Neural cell (in vitro differentiated cells): ENCODE measurements around the gene KRI1. TPM values are rescaled to one million over a fixed set of nuclear protein-coding genes. Genes with fewer than 3 reads are reported as not detected.

ENCODE experiments used
- H2AFZ ChIP-seq: fragments of 200-600, 300-800 bp; sonication (generic), shearing (Covaris generic); 2 replicates; pipeline ENCODE4 v1.6.0; 2014; ENCODE audit warnings: low read depth, mild to moderate bottlenecking, antibody characterized with exemption, low read length, moderate library complexity
- H3F3A ChIP-seq: fragments of 200-600 bp; shearing (Covaris generic); 2 replicates; pipeline ENCODE4 v1.6.1; 2016; ENCODE audit warnings: mild to moderate bottlenecking, moderate library complexity, mixed read lengths, antibody characterized with exemption, low read length; ENCODE audit not compliant: insufficient read depth, poor library complexity, severe bottlenecking
- H3K27ac ChIP-seq: fragments of 200-600, 300-800 bp; sonication (generic), shearing (Covaris generic); 2 replicates; pipeline ENCODE4 v1.5.1; 2014; ENCODE audit warnings: mild to moderate bottlenecking, low read length, moderate library complexity
- H3K27me3 ChIP-seq: fragments of 300-800, 200-600 bp; sonication (generic), shearing (Covaris generic); 2 replicates; pipeline ENCODE4 v1.6.0; 2014; ENCODE audit warnings: mild to moderate bottlenecking, low read depth, low read length, moderate library complexity; ENCODE audit not compliant: insufficient read depth
- H3K36me3 ChIP-seq: fragments of 300-800, 200-600 bp; sonication (generic), shearing (Covaris generic); 2 replicates; pipeline ENCODE4 v1.5.1; 2014; ENCODE audit warnings: mild to moderate bottlenecking, antibody characterized with exemption, low read length, moderate library complexity; ENCODE audit not compliant: insufficient read depth
- H3K4me2 ChIP-seq: fragments of 300-800, 200-600 bp; sonication (generic), shearing (Covaris generic); 2 replicates; pipeline ENCODE4 v1.6.0; 2014; ENCODE audit warnings: mild to moderate bottlenecking, low read length
- H3K4me3 ChIP-seq: fragments of 300-800, 200-600 bp; sonication (generic), shearing (Covaris generic); 2 replicates; pipeline ENCODE4 v1.5.1; 2014; ENCODE audit warnings: mild to moderate bottlenecking, low read length, moderate library complexity
- H3K79me2 ChIP-seq: fragments of 200-600 bp; shearing (Covaris generic); replicated peaks from 2 replicates; pipeline ENCODE4 v1.6.0; 2014; ENCODE audit warnings: mild to moderate bottlenecking, low read length, moderate library complexity; ENCODE audit not compliant: insufficient read depth
- H3K9ac ChIP-seq: fragments of 300-800, 200-600 bp; sonication (generic), shearing (Covaris generic); 2 replicates; pipeline ENCODE4 v1.6.1; 2016; ENCODE audit warnings: mild to moderate bottlenecking, low read length, mixed read lengths
- H3K9me2 ChIP-seq: fragments of 200-600 bp; shearing (Covaris generic); 2 replicates; pipeline ENCODE4 v1.6.1; 2016; ENCODE audit warnings: mild to moderate bottlenecking, low read length, mixed read lengths; ENCODE audit not compliant: insufficient read depth
- H3K9me3 ChIP-seq: fragments of 200-600, 300-800 bp; sonication (generic), shearing (Covaris generic); 2 replicates; pipeline ENCODE4 v1.6.1; 2016; ENCODE audit warnings: mild to moderate bottlenecking, mixed run types, low read length, moderate library complexity, mixed read lengths
- H4K20me1 ChIP-seq: fragments of 200-600 bp; shearing (Covaris generic); 2 replicates; pipeline ENCODE4 v1.6.1; 2016; ENCODE audit warnings: mild to moderate bottlenecking, mixed run types; ENCODE audit not compliant: insufficient read depth
- CTCF ChIP-seq: fragments of 450-650 bp; IDR thresholded peaks from 2 replicates; pipeline ENCODE4 v1.5.1; 2014; ENCODE audit warnings: antibody characterized with exemption, mild to moderate bottlenecking, moderate library complexity; ENCODE audit not compliant: poor library complexity, severe bottlenecking
- EP300 ChIP-seq: fragments of 450-650 bp; conservative IDR thresholded peaks from 2 replicates; pipeline ENCODE4 v1.6.1; 2014; ENCODE audit warnings: antibody characterized with exemption, mild to moderate bottlenecking, moderate library complexity; ENCODE audit not compliant: poor library complexity, severe bottlenecking
- EZH2 ChIP-seq: fragments of 200-600, 300-800 bp; shearing (Covaris generic), sonication (generic); IDR thresholded peaks from 2 replicates; pipeline ENCODE4 v1.6.1; 2014; ENCODE audit warnings: antibody characterized with exemption, low read length, borderline replicate concordance, mild to moderate bottlenecking; ENCODE audit not compliant: insufficient read depth, poor library complexity, severe bottlenecking
- MXI1 ChIP-seq: fragments of 450-650 bp; conservative IDR thresholded peaks from 2 replicates; pipeline ENCODE4 v1.6.1; 2014; ENCODE audit warnings: antibody characterized with exemption, mild to moderate bottlenecking; ENCODE audit not compliant: poor library complexity, severe bottlenecking
- POLR2AphosphoS5 ChIP-seq: IDR thresholded peaks from 2 replicates; pipeline ENCODE4 v1.6.1; 2012
- RAD21 ChIP-seq: fragments of 450-650 bp; conservative IDR thresholded peaks from 2 replicates; pipeline ENCODE4 v1.6.1; 2014; ENCODE audit warnings: antibody characterized with exemption, mild to moderate bottlenecking, moderate library complexity
- REST ChIP-seq: IDR thresholded peaks from 2 replicates; pipeline ENCODE4 v1.6.1; 2012; ENCODE audit warnings: borderline replicate concordance
- SMC3 ChIP-seq: fragments of 450-650 bp; conservative IDR thresholded peaks from 2 replicates; pipeline ENCODE4 v1.6.1; 2014; ENCODE audit warnings: antibody characterized with exemption, mild to moderate bottlenecking, moderate library complexity; ENCODE audit not compliant: poor library complexity
- TAF1 ChIP-seq: IDR thresholded peaks from 2 replicates; pipeline ENCODE4 v1.6.1; 2012; ENCODE audit warnings: low read depth
- polyA minus RNA-seq: library from RNA; depleted of rRNA, polyadenylated mRNA; stranded (reverse); fragments of >200 nt; gene quantifications from 2 replicates; pipeline ENCODE4 v1.2.3, GENCODE V29; 2014
- polyA plus RNA-seq: library from polyadenylated mRNA; depleted of rRNA; stranded (reverse); fragments of >200 nt; gene quantifications from 2 replicates; pipeline ENCODE4 v1.2.3, GENCODE V29; 2014

The KRI1 gene
- 5.3 and 6.5 TPM in 2 replicates for polyA plus RNA-seq
- 6.5 and 7.5 TPM in 2 replicates for polyA minus RNA-seq

- peak within 1 kb of the TSS; percentile 92 for H3K4me3 ChIP-seq
- no peaks in the 10 kb centered on the region for H3K27me3 ChIP-seq
- H4K20me1 ChIP-seq, result no peaks in the 10 kb centered on the region
- H3K4me2 ChIP-seq, result peak within 1 kb of the TSS; percentile 91
- H3K9me3 ChIP-seq, result no peaks in the 10 kb centered on the region
- peaks cover 19% of the 10 kb centered on the region for H3K79me2 ChIP-seq
- no peaks in the 10 kb centered on the region for H3F3A ChIP-seq
- H2AFZ ChIP-seq, result peak within 1 kb of the TSS; percentile 68
- TF ChIP-seq CTCF (peak; percentile 86), MXI1 (peak; percentile 88), RAD21 (peak; percentile 52), REST (no peak), SMC3 (peak; percentile 23), POLR2AphosphoS5 (no peak)
- no peaks in the 10 kb centered on the region for H3K9me2 ChIP-seq
- H3K27ac ChIP-seq, result peak within 1 kb of the TSS; percentile 74
- H3K36me3 ChIP-seq, result no peaks in the 10 kb centered on the region
- H3K9ac ChIP-seq, result peak within 1 kb of the TSS; percentile 83
Measured at GRCh38 chr19:10565567-10566407, at the start of gene KRI1. KRI1 (minus strand) TSS chr19:10566010; CDS start chr19:10565999, 11 bp downstream.

GRCh38 chr19:10612499-10613119 is 46.8 kb upstream of the KRI1 start:
- Histone ChIP-seq H3K4me2 (no peak overlapping the region), H2AFZ (no peak overlapping the region), H3K9me3 (no peaks in the 10 kb centered on the region), H3K27ac (no peak overlapping the region), H3K9me2 (no peaks in the 10 kb centered on the region), H3K79me2 (no peaks in the 10 kb centered on the region), H3K27me3 (no peaks in the 10 kb centered on the region), H4K20me1 (no peaks in the 10 kb centered on the region), H3K9ac (no peak overlapping the region), H3K36me3 (no peaks in the 10 kb centered on the region), H3F3A (no peaks in the 10 kb centered on the region), H3K4me3 (no peak overlapping the region)
- TF ChIP-seq POLR2AphosphoS5 (no peak), EZH2 (no peak), REST (no peak), SMC3 (no peak), MXI1 (no peak), RAD21 (no peak), EP300 (no peak), TAF1 (no peak), CTCF (no peak)
